Measurements from ENCODE around the gene SSRP1.

GRCh38 chr11:57322256-57323166, 13.2 kb downstream of the SSRP1 start:
- TF ChIP-seq POLR2AphosphoS5 (IDR thresholded peaks at IDR 0.05; ENCODE audit: low read depth, low read length) (no peak), POLR2A (IDR thresholded peaks at IDR 0.05; ENCODE audit: low read depth, low read length) (no peak), TAF1 (IDR thresholded peaks at IDR 0.05; ENCODE audit: low read depth, low read length) (no peak), POU2F2 (IDR thresholded peaks at IDR 0.05; ENCODE audit: low read depth, low read length) (no peak)

Data from GM12891 (cell line).